OCI-LY3 (cell line): ENCODE measurements around the gene KLF16.
A peak's percentile ranks its signal among the peaks of the same experiment; 100 is the strongest.

Experiments used
- H2AFZ ChIP-seq: fragments of 200-600, 300-600 bp; shearing (Covaris generic); 2 replicates; pipeline ENCODE4 v1.6.0; 2014; ENCODE audit warnings: antibody characterized with exemption, low read depth, low read length
- H3K27ac ChIP-seq: fragments of 200-600, 300-600 bp; sonication (generic); 2 replicates; pipeline ENCODE4 v1.5.1; 2014; ENCODE audit warnings: mild to moderate bottlenecking, low read length, moderate library complexity, mixed read lengths
- H3K27me3 ChIP-seq: fragments of 200-600, 300-600 bp; sonication (generic); 2 replicates; pipeline ENCODE4 v1.6.1; 2014; ENCODE audit warnings: low read depth, low read length, mixed read lengths
- H3K36me3 ChIP-seq: fragments of 200-600, 300-600 bp; sonication (generic); replicated peaks from 2 replicates; pipeline ENCODE3; 2014; ENCODE audit warnings: low read depth, low read length, mixed read lengths
- H3K4me1 ChIP-seq: fragments of 300-600, 200-600 bp; sonication (generic); 2 replicates; pipeline ENCODE4 v1.6.1; 2014; ENCODE audit warnings: low read length, mixed read lengths
- H3K4me2 ChIP-seq: fragments of 200-600, 300-600 bp; sonication (generic); 2 replicates; pipeline ENCODE4 v1.6.1; 2014; ENCODE audit warnings: low read length, mixed read lengths
- H3K4me3 ChIP-seq: fragments of 300-600, 200-600 bp; sonication (generic); 2 replicates; pipeline ENCODE4 v1.5.1; 2014; ENCODE audit warnings: antibody characterized with exemption, mild to moderate bottlenecking, low read length, moderate library complexity
- H3K79me2 ChIP-seq: fragments of 300-600, 200-600 bp; shearing (Covaris generic); 2 replicates; pipeline ENCODE4 v1.6.1; 2014; ENCODE audit warnings: mild to moderate bottlenecking, low read length, mixed read lengths
- H3K9ac ChIP-seq: fragments of 300-600, 200-600 bp; shearing (Covaris generic); 2 replicates; pipeline ENCODE4 v1.6.0; 2014; ENCODE audit warnings: mild to moderate bottlenecking, low read length, moderate library complexity
- H3K9me3 ChIP-seq: fragments of 200-600, 300-600 bp; shearing (Covaris generic); 2 replicates; pipeline ENCODE4 v1.6.1; 2014; ENCODE audit warnings: low read length, mixed read lengths; ENCODE audit not compliant: insufficient read depth
- H4K20me1 ChIP-seq: fragments of 200-600, 300-600 bp; sonication (generic); 2 replicates; pipeline ENCODE4 v1.6.1; 2016; ENCODE audit warnings: low read length, mixed read lengths; ENCODE audit not compliant: insufficient read depth
- EZH2phosphoT487 ChIP-seq: fragments of 200-600 bp; shearing (Covaris generic); IDR thresholded peaks from 2 replicates; pipeline ENCODE4 v1.6.1; 2018; ENCODE audit warnings: antibody characterized with exemption, mixed run types, low read depth
- TF ChIP-seq, protein P1 (sequence below): fragments of 200-600, 300-600 bp; sonication (generic); IDR thresholded peaks from 2 replicates; pipeline ENCODE4 v1.5.1; 2014; ENCODE audit warnings: antibody characterized with exemption, low read length, low read depth

KLF16 gene

DNA sequence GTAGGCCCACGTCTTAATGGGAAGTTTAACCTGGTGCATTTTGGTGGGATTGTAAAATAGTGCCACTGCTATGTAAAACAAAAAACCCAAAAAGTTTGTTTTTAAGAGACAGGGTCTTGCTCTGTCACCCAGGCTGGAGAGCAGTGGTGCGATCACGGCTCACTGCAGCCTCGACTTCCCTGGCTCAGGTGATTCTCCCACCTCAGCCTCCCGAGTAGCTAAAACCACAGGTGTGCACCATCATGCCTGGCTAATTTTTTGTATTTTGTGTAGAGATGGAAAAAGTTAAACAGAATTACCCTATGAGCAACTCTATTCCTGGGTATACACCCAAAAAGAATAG lies 14.3 kb downstream of the KLF16 start:
- H3K79me2 ChIP-seq = peaks cover 69% of the 10 kb centered on the region
- H4K20me1 ChIP-seq = peaks cover 39% of the 10 kb centered on the region
- peak overlapping the region; percentile 99 for H3K4me3 ChIP-seq
- no peaks in the 10 kb centered on the region for H3K27me3 ChIP-seq
- H3K27ac ChIP-seq = peak overlapping the region; percentile 87
- H3K4me2 ChIP-seq = peak overlapping the region; percentile 70
- peak overlapping the region; percentile 81 for H3K9ac ChIP-seq
- peaks cover 32% of the 10 kb centered on the region for H3K4me1 ChIP-seq
- H2AFZ ChIP-seq = no peak overlapping the region
- no peaks in the 10 kb centered on the region for H3K9me3 ChIP-seq
- TF ChIP-seq EZH2phosphoT487 = no peak
- TF ChIP-seq, protein P1, sequence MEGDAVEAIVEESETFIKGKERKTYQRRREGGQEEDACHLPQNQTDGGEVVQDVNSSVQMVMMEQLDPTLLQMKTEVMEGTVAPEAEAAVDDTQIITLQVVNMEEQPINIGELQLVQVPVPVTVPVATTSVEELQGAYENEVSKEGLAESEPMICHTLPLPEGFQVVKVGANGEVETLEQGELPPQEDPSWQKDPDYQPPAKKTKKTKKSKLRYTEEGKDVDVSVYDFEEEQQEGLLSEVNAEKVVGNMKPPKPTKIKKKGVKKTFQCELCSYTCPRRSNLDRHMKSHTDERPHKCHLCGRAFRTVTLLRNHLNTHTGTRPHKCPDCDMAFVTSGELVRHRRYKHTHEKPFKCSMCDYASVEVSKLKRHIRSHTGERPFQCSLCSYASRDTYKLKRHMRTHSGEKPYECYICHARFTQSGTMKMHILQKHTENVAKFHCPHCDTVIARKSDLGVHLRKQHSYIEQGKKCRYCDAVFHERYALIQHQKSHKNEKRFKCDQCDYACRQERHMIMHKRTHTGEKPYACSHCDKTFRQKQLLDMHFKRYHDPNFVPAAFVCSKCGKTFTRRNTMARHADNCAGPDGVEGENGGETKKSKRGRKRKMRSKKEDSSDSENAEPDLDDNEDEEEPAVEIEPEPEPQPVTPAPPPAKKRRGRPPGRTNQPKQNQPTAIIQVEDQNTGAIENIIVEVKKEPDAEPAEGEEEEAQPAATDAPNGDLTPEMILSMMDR = no peak
- H3K36me3 ChIP-seq = no peaks in the 10 kb centered on the region

DNA sequence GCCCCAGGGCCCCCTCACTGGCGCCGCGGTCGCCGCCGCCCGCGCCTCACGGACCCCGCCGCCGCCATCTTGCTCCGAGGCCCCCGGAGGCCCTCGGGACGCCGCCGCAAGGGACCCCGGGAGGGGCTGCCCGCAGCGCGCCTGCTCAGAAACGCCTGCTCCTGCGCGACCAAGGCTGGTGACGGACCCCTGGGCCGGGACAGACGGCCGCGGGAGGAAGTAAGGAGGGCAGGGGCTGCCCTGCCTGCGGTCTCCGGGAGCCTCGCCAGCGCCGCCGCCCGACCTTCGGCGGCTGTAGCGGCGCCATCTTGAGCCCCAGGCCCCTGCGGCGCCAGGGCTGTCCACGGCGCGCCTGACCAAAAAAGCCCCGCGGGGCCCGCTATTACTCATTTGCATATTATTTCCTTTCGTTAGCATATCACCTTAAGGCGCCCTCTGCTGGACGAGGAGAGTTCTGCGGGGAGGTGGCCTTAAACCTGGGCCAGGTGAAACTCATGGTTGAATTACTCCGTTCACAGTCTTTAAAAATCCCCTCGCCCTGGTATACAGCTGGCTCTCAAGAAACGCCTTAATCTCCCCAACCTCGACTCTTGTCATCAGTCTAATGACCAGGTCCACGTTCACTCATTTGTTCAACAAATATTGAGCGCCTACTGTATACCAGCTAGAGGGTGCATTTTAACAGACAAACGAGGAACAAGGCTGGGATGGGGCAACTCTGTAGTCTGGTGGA lies 14.8 kb downstream of the KLF16 start, which contains the start of gene REXO1:
REXO1 (minus strand) TSS at position 85 of the 733 bp plus-strand sequence. CDS start 125 bp downstream, outside the sequence.
- Histone ChIP-seq H3K36me3 (no peaks in the 10 kb centered on the region), H4K20me1 (peaks cover 44% of the 10 kb centered on the region), H3K4me2 (peak within 1 kb of the TSS; percentile 99), H3K4me3 (peak within 1 kb of the TSS; percentile 99), H3K27me3 (no peaks in the 10 kb centered on the region), H3K27ac (peak within 1 kb of the TSS; percentile 87), H3K79me2 (peaks cover 70% of the 10 kb centered on the region), H3K9ac (peak within 1 kb of the TSS; percentile 81), H3K4me1 (peaks cover 27% of the 10 kb centered on the region), H2AFZ (no peak within 1 kb of the TSS), H3K9me3 (no peaks in the 10 kb centered on the region)
- TF ChIP-seq, protein P1 = peak; percentile 96
- TF ChIP-seq EZH2phosphoT487 = no peak

DNA sequence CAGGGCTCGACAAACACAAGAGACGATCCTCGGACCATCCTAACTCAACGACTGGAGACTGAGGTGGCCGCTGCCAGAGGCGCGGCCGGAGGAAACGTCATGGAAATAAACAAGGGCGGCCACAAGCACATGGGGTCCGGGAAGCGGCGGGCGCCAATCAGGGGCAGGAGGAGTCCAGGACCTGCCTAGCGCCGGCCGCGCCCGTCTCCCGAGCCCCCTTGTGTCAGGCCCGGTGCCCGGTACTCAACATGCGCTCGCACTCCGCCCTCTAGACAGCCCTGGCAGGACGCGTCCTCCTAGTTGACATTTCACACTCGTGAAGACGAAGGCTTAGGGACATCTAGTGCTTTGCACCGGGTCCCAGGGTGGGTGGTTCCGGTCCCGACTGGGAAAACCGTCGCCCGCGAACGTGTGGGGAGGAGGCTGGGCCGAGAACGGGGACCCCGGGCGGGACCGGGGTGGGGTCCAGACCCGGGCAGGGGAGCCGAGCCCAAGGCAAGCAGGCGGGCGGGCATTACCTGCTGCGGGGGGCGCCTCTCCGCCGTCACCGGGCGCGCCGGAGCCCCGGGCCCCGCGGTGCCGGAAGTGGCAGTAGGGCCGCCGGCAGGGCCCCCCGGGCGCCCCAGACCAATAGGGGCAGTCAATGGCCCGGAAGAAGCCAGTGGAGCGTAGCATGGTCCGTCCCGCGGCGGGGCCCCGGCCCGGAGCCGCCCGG lies 15.5 kb downstream of the KLF16 start:
- Histone ChIP-seq H3K4me3 (peak overlapping the region; percentile 99), H3K4me1 (peaks cover 21% of the 10 kb centered on the region), H2AFZ (no peak overlapping the region), H3K4me2 (peak overlapping the region; percentile 99), H4K20me1 (peaks cover 48% of the 10 kb centered on the region), H3K9me3 (no peaks in the 10 kb centered on the region), H3K27ac (peak overlapping the region; percentile 87), H3K79me2 (peaks cover 70% of the 10 kb centered on the region), H3K36me3 (no peaks in the 10 kb centered on the region), H3K9ac (peak overlapping the region; percentile 81), H3K27me3 (no peaks in the 10 kb centered on the region)
- TF ChIP-seq, protein P1 = no peak
- no peak for TF ChIP-seq EZH2phosphoT487

DNA sequence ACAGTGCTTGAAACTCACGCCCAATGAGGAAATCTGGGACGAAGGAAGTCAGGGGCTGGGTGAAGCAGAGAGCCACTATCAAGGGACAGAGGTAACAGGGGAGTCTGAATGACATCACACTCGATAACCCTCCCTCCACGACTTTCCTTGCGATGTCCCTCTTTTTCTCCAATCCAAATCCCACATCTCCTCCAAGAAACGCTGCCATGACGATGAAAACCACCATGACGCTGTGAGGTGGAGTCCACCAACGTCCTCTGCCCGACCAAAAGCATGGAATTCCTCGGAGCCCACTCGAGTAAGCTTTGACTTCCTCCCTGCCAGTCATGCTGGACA lies 16.1 kb downstream of the KLF16 start:
- H3K9ac ChIP-seq = peak overlapping the region; percentile 81
- H3K4me3 ChIP-seq = peak overlapping the region; percentile 99
- TF ChIP-seq, protein P1 = no peak
- TF ChIP-seq EZH2phosphoT487 = no peak
- no peaks in the 10 kb centered on the region for H3K9me3 ChIP-seq
- peak overlapping the region; percentile 87; the same call in 1 of the 2 replicates for H3K27ac ChIP-seq
- peaks cover 21% of the 10 kb centered on the region for H3K4me1 ChIP-seq
- H3K79me2 ChIP-seq = peaks cover 70% of the 10 kb centered on the region
- no peak overlapping the region for H2AFZ ChIP-seq
- H3K27me3 ChIP-seq = no peaks in the 10 kb centered on the region
- H4K20me1 ChIP-seq = peaks cover 51% of the 10 kb centered on the region
- no peaks in the 10 kb centered on the region for H3K36me3 ChIP-seq
- H3K4me2 ChIP-seq = peak overlapping the region; percentile 99
